Keratinocyte (primary cell): ENCODE results near the gene SLC1A4.
"Not testable (repeated sequence)": the region's sequence is repeated elsewhere in the genome, so short reads cannot be mapped to it uniquely, and the experiment has no call there.

ENCODE experiments used
- EZH2 ChIP-seq: IDR thresholded peaks from one replicate; pipeline ENCODE4 v1.6.1; 2012; ENCODE audit warnings: inconsistent platforms, mild to moderate bottlenecking, low read length, moderate library complexity
- TF ChIP-seq, protein P1 (sequence below), 3 experiments: IDR thresholded peaks in 1 of 3; conservative IDR thresholded peaks in 1 of 3; optimal IDR thresholded peaks in 1 of 3; 2 replicates in 2 of 3; 3 replicates in 1 of 3; pipeline versions ENCODE3 to v1.5.1; 2011; ENCODE audit warnings: low read length in 3 of 3, mild to moderate bottlenecking in 3 of 3, moderate library complexity in 2 of 3, control low read depth in 1 of 3, inconsistent platforms in 1 of 3; ENCODE audit not compliant: insufficient read depth in 2 of 3; ENCODE audit errors: extremely low read depth in 1 of 3

DNA sequence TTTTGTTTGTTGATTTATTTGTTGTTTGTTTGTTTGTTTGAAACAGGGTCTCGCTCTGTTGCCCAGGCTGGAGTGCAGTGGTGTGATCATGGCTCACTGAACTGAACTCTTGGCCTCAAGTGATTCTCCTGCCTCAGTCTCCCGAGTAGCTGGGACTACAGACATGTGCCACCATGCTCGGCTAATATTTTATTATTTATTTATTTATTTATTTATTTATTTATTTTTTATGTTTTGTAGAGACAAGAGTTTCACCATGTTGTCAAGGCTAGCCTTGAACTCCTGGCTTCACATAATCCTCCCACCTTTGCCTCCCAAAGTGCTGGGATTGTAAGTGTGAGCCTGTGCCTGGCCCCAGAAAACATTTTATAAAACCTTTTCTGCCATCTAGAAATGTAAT is 15.0 kb downstream of the SLC1A4 start:
- TF ChIP-seq, protein P1, sequence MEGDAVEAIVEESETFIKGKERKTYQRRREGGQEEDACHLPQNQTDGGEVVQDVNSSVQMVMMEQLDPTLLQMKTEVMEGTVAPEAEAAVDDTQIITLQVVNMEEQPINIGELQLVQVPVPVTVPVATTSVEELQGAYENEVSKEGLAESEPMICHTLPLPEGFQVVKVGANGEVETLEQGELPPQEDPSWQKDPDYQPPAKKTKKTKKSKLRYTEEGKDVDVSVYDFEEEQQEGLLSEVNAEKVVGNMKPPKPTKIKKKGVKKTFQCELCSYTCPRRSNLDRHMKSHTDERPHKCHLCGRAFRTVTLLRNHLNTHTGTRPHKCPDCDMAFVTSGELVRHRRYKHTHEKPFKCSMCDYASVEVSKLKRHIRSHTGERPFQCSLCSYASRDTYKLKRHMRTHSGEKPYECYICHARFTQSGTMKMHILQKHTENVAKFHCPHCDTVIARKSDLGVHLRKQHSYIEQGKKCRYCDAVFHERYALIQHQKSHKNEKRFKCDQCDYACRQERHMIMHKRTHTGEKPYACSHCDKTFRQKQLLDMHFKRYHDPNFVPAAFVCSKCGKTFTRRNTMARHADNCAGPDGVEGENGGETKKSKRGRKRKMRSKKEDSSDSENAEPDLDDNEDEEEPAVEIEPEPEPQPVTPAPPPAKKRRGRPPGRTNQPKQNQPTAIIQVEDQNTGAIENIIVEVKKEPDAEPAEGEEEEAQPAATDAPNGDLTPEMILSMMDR (optimal IDR thresholded peaks at IDR 0.05 in 1 of 3, IDR thresholded peaks at IDR 0.05 in 1 of 3, conservative IDR thresholded peaks at IDR 0.05 in 1 of 3; ENCODE audit: extremely low read depth in 1 of 3, insufficient read depth in 2 of 3, low read length in 3 of 3): not testable (repeated sequence)
- TF ChIP-seq EZH2: not testable (repeated sequence)
